ENCODE results near the gene CPLANE1. TPM values are rescaled to one million over a fixed set of nuclear protein-coding genes. Genes with fewer than 3 reads are reported as not detected.

Gene CPLANE1
- total RNA-seq, 4 donors from 2014 or later, result 18.1 to 67.7 (median 24.2) TPM

- TF ChIP-seq POLR2A (IDR thresholded peaks at IDR 0.05) (no peak), CTCF (IDR thresholded peaks at IDR 0.05) (no peak), EP300 (IDR thresholded peaks at IDR 0.05; ENCODE audit: low read depth) (no peak), POLR2AphosphoS5 (IDR thresholded peaks at IDR 0.05) (no peak)
- Histone ChIP-seq H3K4me1 (no peaks in the 10 kb centered on the region), H3K27ac (no peak overlapping the region), H3K4me3 (no peak overlapping the region), H3K9me3 (no peaks in the 10 kb centered on the region), H3K27me3 (no peaks in the 10 kb centered on the region), H3K36me3 (peaks cover 0 to 9% (median 3%) of the 10 kb centered on the region in 4 donors)
- DNase-seq, result no peak
- in situ Hi-C loops (cut with MboI; ENCODE audit: low pct_ligation_motif_present in 1 of 4, low pct_unique_long_range_greater_than_20kb in 1 of 4, low sequenced_read_pairs in 3 of 4) (no loop called here), intact Hi-C loops (cut with DNase I; ENCODE audit: low total_unique reads) (no loop called here)
- WGBS, 2 donors (ENCODE audit: low coverage in 1 of 2), result 90 to 96% methylated on average over 3 of the region's 3 CpGs
Measured at GRCh38 chr5:37207802-37208201, 41.4 kb downstream of the CPLANE1 start.

GRCh38 chr5:37206736-37207135 lies 42.4 kb downstream of the CPLANE1 start:
- DNase-seq, result no peak
- Histone ChIP-seq H3K4me1 (no peaks in the 10 kb centered on the region), H3K9me3 (no peaks in the 10 kb centered on the region), H3K27ac (no peak overlapping the region), H3K36me3 (peaks cover 0 to 9% (median 3%) of the 10 kb centered on the region in 4 donors), H3K4me3 (no peak overlapping the region), H3K27me3 (no peaks in the 10 kb centered on the region)
- intact Hi-C loops (cut with DNase I; ENCODE audit: low total_unique reads), result no loop called here
- TF ChIP-seq POLR2AphosphoS5 (IDR thresholded peaks at IDR 0.05) (no peak), CTCF (IDR thresholded peaks at IDR 0.05) (no peak), POLR2A (IDR thresholded peaks at IDR 0.05) (no peak), EP300 (IDR thresholded peaks at IDR 0.05; ENCODE audit: low read depth) (no peak)
- 93 to 95% methylated on average over 2 of the region's 2 CpGs for WGBS, 2 donors (ENCODE audit: low coverage in 1 of 2)
- in situ Hi-C loops (cut with MboI; ENCODE audit: low pct_ligation_motif_present in 1 of 4, low pct_unique_long_range_greater_than_20kb in 1 of 4, low sequenced_read_pairs in 3 of 4), result no loop called here

- 92 to 98% methylated on average over 2 of the region's 2 CpGs for WGBS, 2 donors (ENCODE audit: low coverage in 1 of 2)
- no peak for DNase-seq
- Histone ChIP-seq H3K4me3 (no peak overlapping the region), H3K27me3 (no peaks in the 10 kb centered on the region), H3K36me3 (peaks cover 0 to 26% (median 7%) of the 10 kb centered on the region in 4 donors), H3K4me1 (peaks cover 0 to 4% (median 1%) of the 10 kb centered on the region in 4 donors), H3K27ac (no peak overlapping the region), H3K9me3 (no peaks in the 10 kb centered on the region)
- intact Hi-C loops (cut with DNase I; ENCODE audit: low total_unique reads) (no loop called here), in situ Hi-C loops (cut with MboI; ENCODE audit: low pct_ligation_motif_present in 1 of 4, low pct_unique_long_range_greater_than_20kb in 1 of 4, low sequenced_read_pairs in 3 of 4) (no loop called here)
- TF ChIP-seq EP300 (IDR thresholded peaks at IDR 0.05; ENCODE audit: low read depth) (no peak), POLR2A (IDR thresholded peaks at IDR 0.05) (no peak), CTCF (IDR thresholded peaks at IDR 0.05) (no peak), POLR2AphosphoS5 (IDR thresholded peaks at IDR 0.05) (no peak)
Measured at GRCh38 chr5:37198842-37199241, 50.3 kb downstream of the CPLANE1 start.

- WGBS, 2 donors (ENCODE audit: low coverage in 1 of 2), result 55 to 57% methylated on average over 3 of the region's 3 CpGs
- H3K4me1 ChIP-seq, result peaks cover 0 to 4% (median 1%) of the 10 kb centered on the region in 4 donors
- DNase-seq, result no peak
- TF ChIP-seq CTCF (IDR thresholded peaks at IDR 0.05) (no peak), EP300 (IDR thresholded peaks at IDR 0.05; ENCODE audit: low read depth) (no peak), POLR2A (IDR thresholded peaks at IDR 0.05) (no peak), POLR2AphosphoS5 (IDR thresholded peaks at IDR 0.05) (no peak)
- intact Hi-C loops (cut with DNase I; ENCODE audit: low total_unique reads), result no loop called here
- no peak overlapping the region for H3K4me3 ChIP-seq
- H3K36me3 ChIP-seq, result peaks cover 0 to 26% (median 7%) of the 10 kb centered on the region in 4 donors
- H3K27me3 ChIP-seq, result no peaks in the 10 kb centered on the region
- in situ Hi-C loops (cut with MboI; ENCODE audit: low pct_ligation_motif_present in 1 of 4, low pct_unique_long_range_greater_than_20kb in 1 of 4, low sequenced_read_pairs in 3 of 4), result no loop called here
- H3K27ac ChIP-seq, result peak overlapping the region in 2 of 4 donors; percentile 1 to 10
- no peaks in the 10 kb centered on the region for H3K9me3 ChIP-seq
Measured at GRCh38 chr5:37198061-37198460, 51.1 kb downstream of the CPLANE1 start.

All from transverse colon (tissue), 4 donors.